Measurements from ENCODE around the gene MRC1.

The MRC1 gene

DNA sequence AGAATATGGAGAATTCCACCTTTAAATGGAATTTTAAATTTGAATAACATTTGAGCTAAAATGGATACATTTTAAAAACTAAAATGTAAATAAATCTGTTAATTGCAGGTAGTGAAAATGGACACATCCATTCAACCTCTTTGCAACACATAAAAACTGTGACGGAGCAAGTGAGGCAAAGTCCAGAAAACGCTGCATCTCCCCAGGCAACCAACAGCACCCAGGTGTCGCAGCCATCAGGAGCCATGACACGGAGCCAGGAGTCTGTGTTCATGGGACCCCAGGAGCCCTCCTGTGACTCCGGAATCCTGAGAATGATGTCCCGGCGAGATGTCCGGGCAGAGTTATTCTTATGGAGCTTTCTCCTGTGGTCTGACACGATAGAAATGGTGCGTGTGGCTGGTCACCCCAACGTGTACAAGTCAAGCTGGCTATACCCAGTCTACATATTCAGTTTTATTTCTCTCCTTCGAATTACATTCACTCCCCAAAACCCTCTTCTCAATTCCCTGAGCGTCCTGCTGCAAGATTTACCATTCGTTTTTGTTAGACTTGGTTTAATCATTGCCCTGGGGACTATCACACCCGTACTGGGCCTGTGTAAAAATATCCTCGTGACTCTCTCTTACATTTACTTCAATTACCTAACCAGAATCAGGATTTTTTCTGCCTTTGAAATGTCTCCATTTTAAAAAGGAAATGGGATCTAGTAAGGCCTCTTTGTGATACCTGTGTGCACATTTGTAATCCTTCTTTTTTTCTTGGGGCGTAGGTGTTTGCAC, 13.1 kb upstream of the MRC1 start:
- DNase-seq (ENCODE audit: low spot score), result no peak

DNA sequence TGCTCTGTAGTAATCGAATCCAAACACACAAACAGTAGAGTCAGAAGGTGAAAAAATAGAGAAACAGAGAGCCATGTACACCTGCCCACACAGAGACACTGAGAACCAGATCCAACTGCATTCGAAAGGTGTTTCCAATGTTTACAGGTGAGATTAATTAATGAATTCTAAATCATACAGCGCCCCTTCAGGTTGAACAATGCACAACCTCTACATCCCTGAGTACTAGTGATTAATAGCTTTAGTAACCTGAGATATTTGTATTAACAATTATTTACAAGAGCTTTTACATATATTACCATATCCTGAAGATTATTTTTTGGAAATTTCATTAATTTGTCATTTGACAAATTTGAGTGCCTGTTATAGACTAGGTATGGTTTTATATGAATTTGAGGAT, 7.6 kb upstream of the MRC1 start:
- no peak for DNase-seq (ENCODE audit: low spot score)

DNA sequence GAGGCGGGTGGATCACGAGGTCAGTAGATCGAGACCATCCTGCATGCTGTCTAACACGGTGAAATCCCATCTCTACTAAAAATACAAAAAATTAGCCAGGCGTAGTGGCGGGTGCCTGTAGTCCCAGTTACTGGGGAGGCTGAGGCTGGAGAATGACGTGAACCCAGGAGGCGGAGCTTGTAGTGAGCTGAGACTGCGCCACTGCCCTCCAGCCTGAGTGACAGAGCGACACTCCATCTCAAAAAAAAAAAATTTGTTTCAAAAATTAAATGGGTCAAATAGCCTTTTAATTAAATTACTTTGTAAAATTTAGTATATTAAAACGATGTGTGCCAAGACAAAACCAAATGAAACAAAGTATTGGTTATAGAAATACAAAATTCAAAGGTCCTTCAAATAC, 6.8 kb upstream of the MRC1 start:
- no peak for DNase-seq (ENCODE audit: low spot score)

DNA sequence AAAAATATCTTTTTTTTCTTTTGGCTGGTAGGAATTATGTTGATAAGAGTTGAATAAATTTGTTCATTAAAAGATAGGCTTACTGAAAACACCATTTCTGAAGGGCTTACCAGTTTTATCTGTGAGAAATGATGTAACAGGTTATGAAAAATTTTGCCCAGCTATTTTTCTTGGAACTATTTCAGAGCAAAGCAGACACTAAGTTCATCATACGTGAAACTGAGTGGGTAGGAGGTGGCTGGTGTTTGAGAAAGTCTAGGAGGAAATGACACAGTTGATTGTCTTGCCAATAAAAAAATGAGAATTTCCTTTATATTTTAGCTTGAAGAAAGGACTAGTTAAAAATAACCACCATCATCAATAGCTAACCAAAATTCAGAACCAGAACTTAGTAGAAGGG, 6.2 kb upstream of the MRC1 start:
- no peak for DNase-seq (ENCODE audit: low spot score)

DNA sequence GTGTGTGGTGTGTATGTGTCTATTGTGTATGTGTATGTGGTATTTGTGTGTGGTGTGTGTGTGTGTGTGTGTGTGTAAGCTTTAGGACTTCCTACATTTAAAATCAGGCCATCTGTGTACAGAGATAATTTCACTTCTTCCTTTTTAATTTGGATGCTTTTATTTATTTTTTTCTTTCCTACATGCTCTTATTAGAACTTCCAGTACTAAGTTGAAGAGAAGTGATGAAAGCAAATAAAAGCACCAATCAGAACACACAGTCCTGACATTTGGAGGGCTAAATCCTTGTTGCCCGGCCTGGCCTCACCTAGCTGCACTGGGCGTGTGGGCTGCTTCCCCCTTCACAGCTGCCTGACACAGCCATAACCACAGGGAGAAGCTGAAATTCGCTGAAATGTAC, 3.8 kb upstream of the MRC1 start:
- no peak for DNase-seq (ENCODE audit: low spot score)

DNA sequence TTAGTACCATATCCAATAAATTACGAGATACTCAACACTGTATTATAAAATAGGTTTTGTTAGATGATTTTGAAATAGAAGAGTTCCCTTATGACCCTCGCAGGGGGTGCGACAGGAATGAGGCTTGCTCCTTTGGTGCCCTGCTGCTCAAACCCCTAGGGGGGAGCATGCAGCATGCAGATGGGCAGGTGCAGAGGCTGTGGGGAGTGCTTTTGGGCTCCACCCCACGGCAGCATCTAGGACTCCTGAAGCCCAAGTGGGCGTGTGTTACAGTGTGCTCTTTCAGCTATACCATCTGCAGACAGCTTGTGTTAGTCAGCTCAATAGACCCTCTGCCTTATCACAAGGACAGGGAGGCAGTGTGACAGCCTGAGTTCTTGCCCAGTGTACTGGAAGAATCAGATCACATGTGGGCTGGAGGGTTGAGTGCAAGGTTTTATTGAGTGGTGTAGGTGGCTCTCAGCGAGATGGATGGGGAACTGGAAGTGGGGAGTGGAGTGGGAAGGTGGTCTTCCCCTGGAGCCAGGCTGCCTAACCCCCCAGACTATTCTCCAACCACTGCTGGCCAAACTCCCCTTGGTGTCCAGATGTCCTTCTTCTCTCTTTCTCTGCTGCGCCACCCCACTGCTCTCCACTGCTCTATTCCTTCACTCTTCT, 3.1 kb upstream of the MRC1 start:
- DNase-seq (ENCODE audit: low spot score), result no peak

DNA sequence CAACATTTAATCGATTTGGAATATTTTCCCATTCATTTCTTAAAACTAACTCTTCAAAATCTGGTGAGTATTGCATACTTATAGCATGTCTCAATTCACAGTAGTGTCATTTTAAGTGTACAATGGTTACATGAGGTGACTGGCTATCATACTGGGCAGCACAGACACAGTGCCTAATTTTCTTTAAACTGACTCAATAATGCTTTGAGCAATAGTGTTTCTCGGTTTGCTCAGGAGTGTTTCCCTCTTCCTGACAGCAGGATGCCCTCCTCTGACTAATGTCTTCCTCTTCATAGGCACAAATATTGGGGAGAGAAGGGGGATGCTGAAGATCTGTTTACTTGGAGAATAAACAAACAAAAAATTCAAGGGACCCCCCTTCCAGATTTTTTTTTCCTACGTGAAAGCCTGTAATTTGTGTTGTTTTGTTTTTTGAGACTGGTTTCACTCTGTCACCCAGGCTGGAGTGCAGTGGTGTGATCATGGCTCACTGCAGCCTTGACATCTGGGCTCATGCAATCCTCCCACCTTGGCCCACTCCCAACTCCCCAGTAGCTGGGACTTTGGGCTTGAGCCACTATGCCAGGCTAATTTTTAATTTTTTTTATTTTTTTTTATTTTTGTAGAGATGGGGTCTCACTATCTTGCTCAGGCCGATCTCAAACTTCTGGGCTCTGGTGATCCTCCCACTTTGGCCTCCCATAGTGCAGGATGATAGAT, 2.2 kb downstream of the MRC1 start:
- no peak for DNase-seq (ENCODE audit: low spot score)

DNA sequence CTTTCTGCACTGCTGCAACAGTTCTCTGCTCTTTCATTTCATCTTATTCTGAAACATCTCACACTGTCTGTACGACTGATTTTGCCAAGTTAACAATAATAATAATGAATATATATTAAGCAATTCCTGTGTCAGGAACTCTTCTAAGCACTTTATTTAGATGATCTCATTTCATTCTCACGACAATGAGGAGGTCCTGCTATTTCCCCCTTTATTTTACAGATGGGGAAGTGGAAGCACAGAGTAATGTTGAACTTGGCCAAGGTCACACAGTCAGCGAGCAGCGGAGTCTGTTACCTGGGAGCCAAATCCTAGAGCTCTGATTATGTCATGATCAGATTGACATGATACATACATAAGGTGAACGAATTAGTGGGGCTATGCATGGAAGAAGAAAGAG, 5.8 kb downstream of the MRC1 start:
- no peak for DNase-seq (ENCODE audit: low spot score)

DNA sequence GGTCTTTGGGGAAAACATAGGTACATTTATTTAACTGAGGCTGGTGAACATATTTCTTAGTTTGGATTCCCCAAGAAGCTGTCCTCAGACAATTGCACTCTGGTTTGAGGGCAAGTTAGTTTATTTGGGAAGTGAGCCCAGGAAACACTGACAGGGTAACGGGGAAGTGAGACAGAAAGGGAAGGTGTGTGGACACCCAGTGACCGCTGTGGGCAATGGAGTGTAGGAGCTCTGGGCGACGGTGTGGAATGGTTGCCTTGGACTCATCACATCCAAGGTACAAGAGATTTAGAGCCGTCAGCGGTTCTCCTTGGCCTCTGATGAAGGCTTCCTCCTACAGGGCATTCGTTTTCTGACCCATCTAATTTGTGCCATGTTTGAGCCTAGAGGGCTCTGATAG, 7.1 kb downstream of the MRC1 start:
- DNase-seq (ENCODE audit: low spot score), result no peak

DNA sequence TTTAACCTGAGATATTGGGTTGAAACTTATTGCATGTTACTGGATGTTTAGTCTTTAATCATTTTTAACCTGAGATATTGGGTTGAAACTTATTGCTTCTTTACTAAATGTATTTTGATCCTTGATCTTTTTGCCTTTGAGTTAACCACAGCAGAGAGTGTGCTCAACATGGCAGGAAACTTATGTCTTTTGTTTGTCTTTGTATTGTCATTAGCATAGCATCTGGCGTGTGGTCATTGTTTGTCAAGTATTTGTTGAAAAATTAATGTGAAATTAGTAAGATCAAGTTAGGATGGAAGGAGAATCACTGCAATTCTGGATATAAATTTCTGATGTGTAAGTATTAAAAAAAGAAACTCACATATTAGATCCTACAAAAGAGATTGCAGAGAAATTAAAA, 8.2 kb downstream of the MRC1 start:
- DNase-seq (ENCODE audit: low spot score), result no peak

DNA sequence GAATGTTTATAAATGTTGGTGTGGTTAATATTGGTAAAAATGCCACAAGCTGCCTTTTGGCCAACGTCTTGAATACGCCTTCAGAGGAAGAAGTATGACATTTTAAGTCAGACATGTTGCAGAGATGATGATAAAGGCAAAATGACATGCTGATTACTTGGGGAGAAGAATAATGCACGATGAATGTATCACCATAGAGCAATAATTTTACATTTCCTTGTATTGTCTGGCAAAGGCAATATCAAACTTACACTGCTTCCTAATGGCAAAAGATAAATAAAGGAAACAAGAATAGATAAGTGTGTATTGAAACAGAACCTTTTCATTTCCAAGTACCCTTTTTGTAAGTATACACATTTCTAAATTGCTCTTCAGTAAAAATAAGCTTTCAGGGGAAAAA, 8.6 kb downstream of the MRC1 start:
- no peak for DNase-seq (ENCODE audit: low spot score)

DNA sequence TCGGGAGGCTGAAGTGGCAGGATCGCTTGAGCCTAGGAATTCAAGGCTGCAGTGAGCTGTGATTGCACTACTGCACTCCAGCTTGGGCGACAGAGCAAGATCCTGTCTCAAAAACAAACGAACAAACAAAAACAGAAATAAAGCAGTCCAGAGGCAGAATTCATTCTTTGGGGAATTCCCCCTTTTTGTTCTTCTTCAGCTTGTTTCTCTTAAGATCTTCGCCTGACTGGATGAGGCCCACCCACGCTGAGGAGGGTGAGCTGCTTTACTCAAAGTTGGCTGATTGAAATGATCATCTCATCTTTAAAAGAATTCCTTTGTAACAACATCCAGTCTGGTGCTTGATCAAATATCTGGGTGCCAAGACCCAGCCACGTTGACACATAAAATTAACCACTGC, 10.7 kb downstream of the MRC1 start:
- no peak for DNase-seq (ENCODE audit: low spot score)

DNA sequence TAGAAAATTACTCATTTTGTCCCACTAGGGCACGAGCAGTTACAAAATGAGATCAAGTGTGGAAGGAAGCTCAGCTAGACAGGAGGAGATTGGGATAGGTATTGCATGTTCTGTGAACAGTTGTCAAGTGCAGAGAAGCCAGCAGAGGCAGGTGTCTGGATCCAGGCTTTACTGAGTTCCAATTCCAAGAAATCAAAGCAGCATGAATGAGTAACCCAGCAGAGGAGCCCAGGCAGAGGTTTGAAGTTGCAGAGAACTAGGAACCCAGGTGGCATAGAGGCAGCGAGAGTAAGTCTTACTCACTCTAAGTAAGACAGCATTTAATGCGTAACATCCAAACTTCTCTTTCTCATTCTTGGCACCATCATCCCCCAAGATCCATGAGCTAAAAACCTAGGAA, 11.8 kb downstream of the MRC1 start:
- DNase-seq (ENCODE audit: low spot score), result no peak

DNA sequence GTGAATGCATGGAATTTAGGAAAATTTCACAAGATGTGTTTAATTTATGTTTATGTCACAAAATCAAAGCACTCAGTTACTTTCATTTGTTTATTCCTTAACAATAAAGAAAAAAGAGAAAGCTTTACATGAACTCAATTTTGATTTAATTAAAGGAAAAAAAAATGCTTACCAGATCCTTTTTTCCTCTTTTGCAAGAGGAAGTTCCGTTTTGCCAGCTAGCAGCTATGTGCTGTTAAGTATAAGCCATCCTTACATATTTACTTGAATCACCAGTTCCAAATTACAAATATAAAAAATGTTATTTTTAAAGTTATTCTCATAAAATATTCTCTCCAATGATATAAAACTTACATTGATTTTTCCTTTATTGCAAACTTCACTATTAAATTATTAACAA, 12.7 kb downstream of the MRC1 start:
- DNase-seq (ENCODE audit: low spot score), result no peak

DNA sequence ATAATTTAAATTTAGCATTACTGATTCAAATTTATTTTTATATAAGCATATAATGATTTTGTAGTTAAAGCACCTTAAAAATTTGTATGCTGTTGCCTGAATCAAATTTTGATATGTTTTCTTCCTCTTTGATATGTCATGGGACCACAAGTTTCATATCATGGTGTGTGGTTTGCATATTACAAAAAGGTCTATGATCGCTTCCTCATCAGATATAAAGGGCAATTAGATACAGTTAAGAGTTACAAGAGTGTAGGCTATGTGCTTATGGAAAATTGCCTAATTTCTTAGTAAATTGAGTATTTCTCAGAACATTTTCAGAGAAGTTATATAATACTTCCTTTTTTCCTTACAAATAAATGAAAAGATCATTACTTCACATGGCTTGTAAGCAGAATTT, 22.2 kb downstream of the MRC1 start:
- no peak for DNase-seq (ENCODE audit: low spot score)

DNA sequence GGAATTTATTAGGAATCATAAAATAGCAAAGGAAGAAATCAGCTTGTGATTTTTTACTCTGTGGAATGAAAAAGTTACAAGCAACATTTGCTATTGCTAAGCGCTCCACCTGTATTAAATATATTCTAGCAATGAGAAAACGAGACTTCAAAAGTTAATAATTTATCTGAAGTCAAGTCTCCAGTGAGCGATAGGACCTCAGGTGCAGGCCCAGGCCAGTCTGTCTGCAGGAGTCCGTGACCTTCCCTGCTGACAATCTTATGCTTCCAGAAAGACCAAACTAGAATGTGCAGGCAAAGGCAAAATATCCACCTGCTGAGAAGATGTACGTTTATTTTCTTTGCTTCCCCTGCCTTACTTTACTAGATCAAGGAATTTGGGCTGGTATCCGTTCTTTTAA, 22.7 kb downstream of the MRC1 start:
- DNase-seq (ENCODE audit: low spot score), result no peak

DNA sequence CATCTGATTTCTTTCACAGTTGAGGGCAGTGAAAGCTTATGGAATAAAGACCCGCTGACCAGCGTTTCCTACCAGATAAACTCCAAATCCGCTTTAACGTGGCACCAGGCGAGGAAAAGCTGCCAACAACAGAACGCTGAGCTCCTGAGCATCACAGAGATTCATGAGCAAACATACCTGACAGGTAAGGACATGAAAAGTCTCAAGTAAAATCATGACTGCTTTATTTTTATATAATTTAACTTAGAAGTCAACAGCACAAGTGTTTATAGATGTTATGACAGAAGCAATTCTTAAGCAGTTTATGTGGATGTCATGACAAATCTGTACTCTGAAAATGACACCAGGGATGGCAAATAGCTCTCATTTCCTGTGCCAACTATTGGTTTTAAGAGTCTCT, 24.5 kb downstream of the MRC1 start:
- no peak for DNase-seq (ENCODE audit: low spot score)

DNA sequence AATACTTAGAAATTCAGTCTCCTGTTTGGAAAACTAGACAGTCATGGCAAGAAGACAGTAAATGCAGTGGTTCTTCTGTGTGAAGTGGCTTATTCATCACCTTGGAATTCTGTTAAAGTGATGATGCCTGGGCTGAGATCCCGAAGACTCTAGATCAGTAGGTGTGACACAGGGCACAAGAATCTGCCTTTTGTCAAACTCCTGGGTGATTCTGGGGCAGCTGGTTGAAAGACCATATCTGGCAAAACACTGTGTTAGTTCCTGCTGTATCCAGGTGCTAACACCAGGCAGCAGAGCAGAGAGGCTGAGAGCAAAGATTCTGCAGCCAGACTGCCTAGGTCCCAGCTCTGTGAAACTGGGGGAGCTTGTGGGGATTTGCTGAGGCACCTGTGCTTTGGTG, 26.5 kb downstream of the MRC1 start:
- no peak for DNase-seq (ENCODE audit: low spot score)

DNA sequence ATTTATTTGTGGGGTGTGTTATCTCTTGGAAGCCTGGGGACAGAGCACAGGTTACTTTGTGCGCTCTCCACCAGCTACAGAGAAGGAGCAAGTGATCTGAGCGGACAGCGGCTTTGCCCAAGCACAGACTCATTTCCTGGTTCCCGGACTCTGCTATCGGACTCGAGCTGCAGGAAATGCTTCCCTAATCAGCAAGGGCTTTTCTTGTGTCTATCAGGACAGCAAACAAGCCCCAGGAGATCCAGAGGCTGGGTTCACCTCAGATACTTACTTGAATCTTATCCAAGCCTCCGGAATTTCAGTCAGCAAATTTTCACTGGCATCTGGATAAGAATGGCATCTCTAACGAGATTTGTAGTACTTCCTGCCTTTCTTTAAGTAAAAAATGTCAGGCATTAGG, 27.8 kb downstream of the MRC1 start:
- DNase-seq (ENCODE audit: low spot score), result peak; percentile 54

DNA sequence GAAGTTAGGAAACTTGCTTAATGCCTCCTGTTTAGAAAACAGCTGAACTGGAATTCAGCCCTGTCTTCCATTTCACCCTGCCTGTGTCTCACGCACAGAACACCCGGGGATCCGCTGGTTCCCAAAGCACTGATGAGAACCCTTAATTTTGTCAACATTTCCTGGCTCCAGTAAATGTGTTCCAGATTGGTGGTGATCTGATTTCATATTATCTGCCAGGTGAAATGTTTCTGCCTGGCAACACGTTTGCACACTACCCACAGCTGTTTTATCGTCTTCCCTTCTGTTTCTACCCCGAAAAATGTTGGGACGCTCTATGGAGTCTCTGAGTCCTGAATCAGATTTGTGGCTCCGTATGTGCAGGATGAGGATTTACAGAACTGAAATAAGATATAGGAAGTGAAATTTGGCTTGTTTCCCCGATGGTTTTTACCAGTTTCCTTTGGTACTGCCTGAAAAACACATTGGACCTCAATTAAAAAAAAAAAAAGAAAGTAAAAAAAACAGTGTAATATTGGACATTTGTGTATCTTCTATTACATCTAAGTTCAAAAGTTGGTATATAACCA, 29.0 kb downstream of the MRC1 start:
- no peak for DNase-seq (ENCODE audit: low spot score)

DNA sequence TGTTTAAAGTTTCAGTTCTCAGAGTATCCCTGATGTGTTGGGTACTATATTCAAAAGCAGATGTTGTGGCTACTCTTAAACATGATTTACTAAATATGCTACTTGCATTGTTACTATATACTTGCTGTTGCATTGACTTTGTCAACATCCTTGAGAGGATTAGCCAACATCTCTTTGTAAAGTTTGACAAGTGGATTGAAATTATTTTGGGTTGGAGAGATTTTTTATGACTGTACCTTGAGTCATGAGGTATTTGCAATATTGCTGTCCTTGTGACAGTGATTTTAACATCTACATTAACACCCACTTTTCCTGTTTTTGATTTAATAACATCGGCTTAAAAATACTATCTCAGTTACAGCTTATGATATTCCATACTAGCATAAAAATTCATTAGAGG, 31.9 kb downstream of the MRC1 start:
- no peak for DNase-seq (ENCODE audit: low spot score)

DNA sequence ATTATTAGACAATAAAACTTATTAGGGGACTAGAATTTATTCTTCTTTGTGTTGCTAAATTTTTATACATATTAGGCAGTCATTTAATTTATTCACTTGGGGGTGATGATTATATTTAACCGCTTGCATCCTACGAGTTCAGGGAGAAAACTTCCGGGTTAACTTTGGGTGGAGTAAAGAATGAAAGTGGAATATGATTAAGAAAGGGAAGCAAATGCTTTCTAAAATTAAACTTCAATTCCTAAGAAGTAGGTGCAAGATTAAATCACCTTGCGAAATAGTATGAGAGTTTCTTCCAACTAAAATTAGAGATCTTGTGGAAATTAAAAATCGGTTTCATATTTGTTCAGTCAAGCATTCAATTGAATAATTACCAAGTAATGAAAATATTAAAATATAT, 33.5 kb downstream of the MRC1 start:
- no peak for DNase-seq (ENCODE audit: low spot score)
